ENCODE measurements around the gene ZBTB1. TPM values are rescaled to one million over a fixed set of nuclear protein-coding genes. Genes with fewer than 3 reads are reported as not detected.
"Not testable (repeated sequence)": the region's sequence is repeated elsewhere in the genome, so short reads cannot be mapped to it uniquely, and the experiment has no call there.

The ZBTB1 gene
- polyA plus RNA-seq, 6 donors from 2014 or later: 54.4 to 103 (median 76.5) TPM

GRCh38 chr14:64517667-64518066 is 13.1 kb downstream of the ZBTB1 start:
- H3K9me3 Mint-ChIP-seq; DNase-seq; H3K27ac Mint-ChIP-seq; H3K27me3 Mint-ChIP-seq; ATAC-seq (ENCODE audit: low read depth in 2 of 2); H3K4me3 Mint-ChIP-seq; H3K36me3 Mint-ChIP-seq: not testable (repeated sequence)
- H3K4me1 Mint-ChIP-seq: peaks cover 22 to 46% (median 35%) of the 10 kb centered on the region in 3 donors

- no peaks in the 10 kb centered on the region for H3K36me3 Mint-ChIP-seq
- H3K4me3 Mint-ChIP-seq: no peak overlapping the region
- no peak for ATAC-seq (ENCODE audit: low read depth in 2 of 2)
- H3K4me1 Mint-ChIP-seq: peaks cover 21 to 46% (median 34%) of the 10 kb centered on the region in 3 donors
- DNase-seq: no peak
- no peak overlapping the region for H3K27ac Mint-ChIP-seq
- H3K9me3 Mint-ChIP-seq: no peaks in the 10 kb centered on the region
- no peaks in the 10 kb centered on the region for H3K27me3 Mint-ChIP-seq
Measured at GRCh38 chr14:64518229-64518628, 13.7 kb downstream of the ZBTB1 start.

GRCh38 chr14:64520699-64521098 is 16.1 kb downstream of the ZBTB1 start:
- no peak for ATAC-seq (ENCODE audit: low read depth in 2 of 2)
- Mint-ChIP-seq H3K27ac (peak overlapping the region in 2 of 6 donors; percentile 49 to 90), H3K4me1 (peaks cover 13 to 35% (median 23%) of the 10 kb centered on the region in 3 donors), H3K36me3 (peaks cover 0 to 5% of the 10 kb centered on the region in 2 donors), H3K4me3 (no peak overlapping the region), H3K9me3 (no peaks in the 10 kb centered on the region), H3K27me3 (no peaks in the 10 kb centered on the region)
- no peak for DNase-seq

- DNase-seq (no peak), ATAC-seq (ENCODE audit: low read depth in 2 of 2) (no peak)
- no peak overlapping the region for H3K4me3 Mint-ChIP-seq
- no peaks in the 10 kb centered on the region for H3K27me3 Mint-ChIP-seq
- H3K27ac Mint-ChIP-seq: no peak overlapping the region
- H3K4me1 Mint-ChIP-seq: peaks cover 4 to 22% (median 10%) of the 10 kb centered on the region in 3 donors
- no peaks in the 10 kb centered on the region for H3K9me3 Mint-ChIP-seq
- peaks cover 0 to 5% of the 10 kb centered on the region in 2 donors for H3K36me3 Mint-ChIP-seq
Measured at GRCh38 chr14:64522591-64523355, 18.2 kb downstream of the ZBTB1 start.

GRCh38 chr14:64525354-64525753 is 20.8 kb downstream of the ZBTB1 start:
- ATAC-seq (ENCODE audit: low read depth in 2 of 2) (no peak), DNase-seq (no peak)
- Mint-ChIP-seq H3K27ac (peak overlapping the region in 1 of 6 donors; percentile 12), H3K4me1 (peaks cover 4 to 10% (median 5%) of the 10 kb centered on the region in 3 donors), H3K27me3 (no peaks in the 10 kb centered on the region), H3K36me3 (peaks cover 0 to 5% of the 10 kb centered on the region in 2 donors), H3K4me3 (no peak overlapping the region), H3K9me3 (no peaks in the 10 kb centered on the region)

GRCh38 chr14:64531567-64531966 is 27.0 kb downstream of the ZBTB1 start:
- H3K36me3 Mint-ChIP-seq: no peaks in the 10 kb centered on the region
- peaks cover 0 to 3% (median 0%) of the 10 kb centered on the region in 3 donors for H3K4me1 Mint-ChIP-seq
- H3K9me3 Mint-ChIP-seq: no peaks in the 10 kb centered on the region
- no peak for DNase-seq
- ATAC-seq (ENCODE audit: low read depth in 2 of 2): no peak
- no peaks in the 10 kb centered on the region for H3K27me3 Mint-ChIP-seq
- H3K4me3 Mint-ChIP-seq: no peak overlapping the region
- H3K27ac Mint-ChIP-seq: no peak overlapping the region

GRCh38 chr14:64536488-64537245 is 32.1 kb downstream of the ZBTB1 start:
- Mint-ChIP-seq H3K27me3 (peaks cover 0 to 19% (median 10%) of the 10 kb centered on the region in 3 donors), H3K4me3 (peak overlapping the region in 4 of 8 donors; percentile 17 to 83 (median 40)), H3K4me1 (peaks cover 16 to 29% (median 28%) of the 10 kb centered on the region in 3 donors), H3K9me3 (peaks cover 6 to 17% (median 8%) of the 10 kb centered on the region in 7 donors), H3K27ac (peak overlapping the region in 2 of 6 donors; percentile 15 to 16), H3K36me3 (peaks cover 0 to 11% of the 10 kb centered on the region in 2 donors)
- no peak for ATAC-seq (ENCODE audit: low read depth in 2 of 2)
- no peak for DNase-seq

- ATAC-seq (ENCODE audit: low read depth in 2 of 2): peak; percentile 90
- DNase-seq: peak; percentile 94
- peaks cover 0 to 11% of the 10 kb centered on the region in 2 donors for H3K36me3 Mint-ChIP-seq
- peaks cover 0 to 24% (median 10%) of the 10 kb centered on the region in 3 donors for H3K27me3 Mint-ChIP-seq
- H3K27ac Mint-ChIP-seq: peak within 1 kb of the TSS; percentile 84 to 96 (median 94)
- peak within 1 kb of the TSS; percentile 91 to 100 (median 97) for H3K4me3 Mint-ChIP-seq
- peaks cover 6 to 17% (median 8%) of the 10 kb centered on the region in 7 donors for H3K9me3 Mint-ChIP-seq
- H3K4me1 Mint-ChIP-seq: peaks cover 22 to 40% (median 40%) of the 10 kb centered on the region in 3 donors
Measured at GRCh38 chr14:64540208-64541202, 35.9 kb downstream of the ZBTB1 start, which contains the start of gene HSPA2. TSS of gene HSPA2 (plus strand) at chr14:64540741. CDS start at chr14:64540850, 109 bp downstream.

- Mint-ChIP-seq H3K27ac (peak overlapping the region in 5 of 6 donors; percentile 18 to 96 (median 69)), H3K27me3 (peaks cover 0 to 24% (median 10%) of the 10 kb centered on the region in 3 donors), H3K36me3 (peaks cover 0 to 11% of the 10 kb centered on the region in 2 donors), H3K9me3 (peaks cover 6 to 17% (median 8%) of the 10 kb centered on the region in 7 donors), H3K4me3 (peak overlapping the region; percentile 91 to 100 (median 97)), H3K4me1 (peaks cover 22 to 40% (median 40%) of the 10 kb centered on the region in 3 donors)
- no peak for ATAC-seq (ENCODE audit: low read depth in 2 of 2)
- no peak for DNase-seq
Measured at GRCh38 chr14:64541261-64541971, 36.8 kb downstream of the ZBTB1 start.

- peak overlapping the region in 5 of 6 donors; percentile 36 to 82 (median 69) for H3K27ac Mint-ChIP-seq
- peaks cover 22 to 40% (median 40%) of the 10 kb centered on the region in 3 donors for H3K4me1 Mint-ChIP-seq
- DNase-seq (no peak), ATAC-seq (ENCODE audit: low read depth in 2 of 2) (no peak)
- peaks cover 0 to 28% (median 10%) of the 10 kb centered on the region in 3 donors for H3K27me3 Mint-ChIP-seq
- H3K4me3 Mint-ChIP-seq: peak overlapping the region; percentile 86 to 99 (median 96)
- peaks cover 6 to 17% (median 8%) of the 10 kb centered on the region in 7 donors for H3K9me3 Mint-ChIP-seq
- H3K36me3 Mint-ChIP-seq: peaks cover 0 to 11% of the 10 kb centered on the region in 2 donors
Measured at GRCh38 chr14:64541972-64542835, 37.6 kb downstream of the ZBTB1 start.

GRCh38 chr14:64542836-64543201 is 38.2 kb downstream of the ZBTB1 start:
- H3K9me3 Mint-ChIP-seq: peaks cover 6 to 17% (median 8%) of the 10 kb centered on the region in 7 donors
- H3K27ac Mint-ChIP-seq: peak overlapping the region in 1 of 6 donors; percentile 54
- peak overlapping the region in 7 of 8 donors; percentile 91 to 99 (median 97) for H3K4me3 Mint-ChIP-seq
- H3K27me3 Mint-ChIP-seq: peaks cover 0 to 30% (median 10%) of the 10 kb centered on the region in 3 donors
- H3K36me3 Mint-ChIP-seq: peaks cover 0 to 11% of the 10 kb centered on the region in 2 donors
- ATAC-seq (ENCODE audit: low read depth in 2 of 2) (no peak), DNase-seq (no peak)
- H3K4me1 Mint-ChIP-seq: peaks cover 22 to 40% (median 40%) of the 10 kb centered on the region in 3 donors

Measured in naive B cell (primary cell).